Measurements from ENCODE around the gene ZNF394. TPM values are rescaled to one million over a fixed set of nuclear protein-coding genes. Genes with fewer than 3 reads are reported as not detected.

Gene ZNF394
- total and polyA plus RNA-seq, 9 of the 15 experiments (the other 6 are each of a cell fraction or from before 2014, with no cell fraction given) = 2.9 to 32.2 (median 24.2) TPM

DNA sequence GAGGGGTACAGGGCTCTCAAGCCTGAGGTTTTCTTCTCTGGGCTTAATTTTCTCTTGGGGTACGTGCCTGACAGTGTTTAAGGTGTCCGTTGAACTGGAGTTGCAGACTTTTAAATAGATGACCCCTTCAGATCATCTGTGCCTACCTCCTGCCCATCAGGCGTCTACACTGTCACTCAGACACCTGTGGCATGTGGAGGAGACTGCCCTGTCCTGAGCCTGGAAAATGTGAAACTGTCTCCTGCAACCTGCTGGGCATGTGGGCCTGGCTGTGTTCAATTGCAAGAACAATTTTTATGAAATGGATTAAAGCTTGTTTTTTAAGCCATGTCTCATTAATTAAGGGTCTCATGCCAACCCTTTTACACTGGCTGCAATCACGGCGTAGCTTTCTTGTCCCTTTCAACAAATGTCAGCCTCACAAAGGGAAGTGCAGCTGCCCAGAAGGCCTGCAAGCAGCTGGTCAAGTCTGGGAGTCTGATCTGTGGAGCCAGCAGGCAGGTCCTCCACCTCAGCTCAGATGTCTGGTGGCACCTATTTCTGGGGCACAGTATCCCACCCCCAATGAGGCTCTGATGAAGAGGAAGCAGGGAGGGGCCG is 42.9 kb downstream of the ZNF394 start:
- no peak overlapping the region for H3K9ac ChIP-seq (ENCODE audit: insufficient read depth in 1 of 2, low read depth in 2 of 2, low read length in 2 of 2)
- intact Hi-C loops (cut with micrococcal nuclease) (no loop called here), in situ Hi-C loops (cut with MboI) (no loop called here)
- no peaks in the 10 kb centered on the region for H3K9me1 ChIP-seq (ENCODE audit: control insufficient read depth, insufficient read depth, low read length)
- H3K4me2 ChIP-seq (ENCODE audit: insufficient read depth, low read length) = no peak overlapping the region
- no TSS peak for BruUV-seq (replicated peaks)
- no peaks in the 10 kb centered on the region for H3K9me3 ChIP-seq (replicated peaks; ENCODE audit: control insufficient read depth, insufficient read depth, low read depth, low read length)
- H3K27ac ChIP-seq (ENCODE audit: extremely low read depth, low read depth, low read length) = no peak overlapping the region
- peak; percentile 8; the same call in 1 of the 2 replicates for TF ChIP-seq MYNN (IDR thresholded peaks at IDR 0.05)
- TF ChIP-seq MYNN (CRISPR knock-in tag; IDR thresholded peaks at IDR 0.05) = no peak
- no peak for TF ChIP-seq ZNF77 (CRISPR knock-in tag; IDR thresholded peaks at IDR 0.05)
- peak; percentile 40; the same call in 1 of the 2 replicates for TF ChIP-seq PML (IDR thresholded peaks at IDR 0.05; ENCODE audit: low read length)
- TF ChIP-seq, protein P1, sequence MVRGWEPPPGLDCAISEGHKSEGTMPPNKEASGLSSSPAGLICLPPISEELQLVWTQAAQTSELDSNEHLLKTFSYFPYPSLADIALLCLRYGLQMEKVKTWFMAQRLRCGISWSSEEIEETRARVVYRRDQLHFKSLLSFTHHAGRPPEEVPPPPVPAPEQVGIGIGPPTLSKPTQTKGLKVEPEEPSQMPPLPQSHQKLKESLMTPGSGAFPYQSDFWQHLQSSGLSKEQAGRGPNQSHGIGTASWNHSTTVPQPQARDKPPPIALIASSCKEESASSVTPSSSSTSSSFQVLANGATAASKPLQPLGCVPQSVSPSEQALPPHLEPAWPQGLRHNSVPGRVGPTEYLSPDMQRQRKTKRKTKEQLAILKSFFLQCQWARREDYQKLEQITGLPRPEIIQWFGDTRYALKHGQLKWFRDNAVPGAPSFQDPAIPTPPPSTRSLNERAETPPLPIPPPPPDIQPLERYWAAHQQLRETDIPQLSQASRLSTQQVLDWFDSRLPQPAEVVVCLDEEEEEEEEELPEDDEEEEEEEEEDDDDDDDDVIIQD (CRISPR knock-in tag; IDR thresholded peaks at IDR 0.05) = no peak
- TF ChIP-seq, protein P2, sequence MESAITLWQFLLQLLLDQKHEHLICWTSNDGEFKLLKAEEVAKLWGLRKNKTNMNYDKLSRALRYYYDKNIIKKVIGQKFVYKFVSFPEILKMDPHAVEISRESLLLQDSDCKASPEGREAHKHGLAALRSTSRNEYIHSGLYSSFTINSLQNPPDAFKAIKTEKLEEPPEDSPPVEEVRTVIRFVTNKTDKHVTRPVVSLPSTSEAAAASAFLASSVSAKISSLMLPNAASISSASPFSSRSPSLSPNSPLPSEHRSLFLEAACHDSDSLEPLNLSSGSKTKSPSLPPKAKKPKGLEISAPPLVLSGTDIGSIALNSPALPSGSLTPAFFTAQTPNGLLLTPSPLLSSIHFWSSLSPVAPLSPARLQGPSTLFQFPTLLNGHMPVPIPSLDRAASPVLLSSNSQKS (CRISPR knock-in tag; IDR thresholded peaks at IDR 0.05) = no peak
- peak; percentile 10; the same call in 1 of the 2 replicates for TF ChIP-seq SPI1 (IDR thresholded peaks at IDR 0.05; ENCODE audit: borderline replicate concordance, low read depth, low read length)
- no peak for TF ChIP-seq PRPF4 (IDR thresholded peaks at IDR 0.05; ENCODE audit: insufficient read depth, low read depth, low read length, poor library complexity, severe bottlenecking)
- peaks cover 53% of the 10 kb centered on the region for H3K79me2 ChIP-seq (ENCODE audit: control insufficient read depth, insufficient read depth, low read length)
- ChIA-PET POLR2A (interaction anchor here (0.6 to 2.9 kb wide), 4 partner anchors 8 to 67 kb away, joined by 3 to 28 read pairs (median 6); partner anchors contain the start of genes ATP5MF, CPSF4 and PTCD1), CTCF (ENCODE audit: low intra/inter-chr PET ratio) (no interaction called here)
- H4K20me1 ChIP-seq (replicated peaks; ENCODE audit: control insufficient read depth, insufficient read depth, low read length) = peaks cover 55% of the 10 kb centered on the region
- H3K4me3 ChIP-seq = no peak overlapping the region
- H3K27me3 ChIP-seq (ENCODE audit: control insufficient read depth in 2 of 2, insufficient read depth in 2 of 2, low read length in 2 of 2) = no peaks in the 10 kb centered on the region
- FAIRE-seq = no peak
- DNase-seq (ENCODE audit: extremely low read depth in 1 of 4, low spot score in 3 of 4) = peak in 1 of 4 experiments; percentile 28
- WGBS (ENCODE audit: insufficient coverage, low coverage, missing lambda C conversion rate) = 85% methylated on average over 6 of the region's 6 CpGs
- peaks cover 99% of the 10 kb centered on the region for H3K36me3 ChIP-seq (ENCODE audit: control insufficient read depth, insufficient read depth, low read length)
- H2AFZ ChIP-seq (ENCODE audit: low read depth, low read length) = no peak overlapping the region
- peak; percentile 6 for ATAC-seq
- H3K4me1 ChIP-seq (replicated peaks in 1 of 2; ENCODE audit: control insufficient read depth in 2 of 2, insufficient read depth in 2 of 2, low read length in 2 of 2) = peaks cover 0 to 27% of the 10 kb centered on the region in 2 experiments; a peak in 2 of 5 replicates

All from K562 (cell line).